Jurkat, Clone E6-1 (cell line): ENCODE results near the gene FGF5. TPM values are rescaled to one million over a fixed set of nuclear protein-coding genes. Genes with fewer than 3 reads are reported as not detected.
"Not testable (repeated sequence)": the region's sequence is repeated elsewhere in the genome, so short reads cannot be mapped to it uniquely, and the experiment has no call there.

ENCODE experiments used
- DNase-seq: peaks from one replicate; pipeline ENCODE4 v3.0.0-alpha.2; 2011; ENCODE audit warnings: low read depth, low spot score
- H3K4me3 ChIP-seq: 2 replicates; pipeline ENCODE4 v1.5.1; 2011; ENCODE audit warnings: mild to moderate bottlenecking, low read length, control low read depth, moderate library complexity
- polyA plus RNA-seq: library from polyadenylated mRNA; unstranded; fragments of >200 nt; gene quantifications from one replicate; pipeline ENCODE4 v1.2.1, GENCODE V29; 2012; ENCODE audit warnings: missing spikeins; ENCODE audit not compliant: insufficient read length, insufficient read depth

The FGF5 gene
- not detected for polyA plus RNA-seq

DNA sequence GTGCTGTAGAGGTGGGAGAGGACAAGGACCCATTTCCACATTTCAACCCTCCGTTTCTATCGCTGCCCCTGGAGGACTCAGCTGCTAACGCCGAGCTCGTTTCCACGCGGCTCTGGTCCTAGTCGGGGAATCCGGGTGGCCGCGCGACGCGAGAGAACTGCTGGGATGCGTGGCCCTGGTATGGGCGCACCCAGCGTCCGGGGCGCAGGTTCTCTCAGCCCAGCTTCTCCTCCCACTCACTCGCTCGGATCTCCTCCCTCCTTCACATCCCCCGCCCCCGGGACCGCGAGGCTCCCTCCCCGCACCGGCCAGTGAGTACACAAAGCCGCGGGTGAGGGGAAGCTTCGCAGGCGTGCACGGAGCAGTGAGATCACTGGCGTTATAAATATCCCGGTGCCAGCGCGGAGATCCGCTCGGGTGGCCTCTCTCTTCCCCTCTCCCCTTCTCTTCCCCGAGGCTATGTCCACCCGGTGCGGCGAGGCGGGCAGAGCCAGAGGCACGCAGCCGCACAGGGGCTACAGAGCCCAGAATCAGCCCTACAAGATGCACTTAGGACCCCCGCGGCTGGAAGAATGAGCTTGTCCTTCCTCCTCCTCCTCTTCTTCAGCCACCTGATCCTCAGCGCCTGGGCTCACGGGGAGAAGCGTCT is at the start of gene FGF5:
TSS of gene FGF5 (plus strand) at position 412 of the 649 bp plus-strand sequence. CDS start at position 573, 161 bp downstream.
- DNase-seq, result no peak
- no peak within 1 kb of the TSS; the same call in 1 of the 2 replicates for H3K4me3 ChIP-seq

DNA sequence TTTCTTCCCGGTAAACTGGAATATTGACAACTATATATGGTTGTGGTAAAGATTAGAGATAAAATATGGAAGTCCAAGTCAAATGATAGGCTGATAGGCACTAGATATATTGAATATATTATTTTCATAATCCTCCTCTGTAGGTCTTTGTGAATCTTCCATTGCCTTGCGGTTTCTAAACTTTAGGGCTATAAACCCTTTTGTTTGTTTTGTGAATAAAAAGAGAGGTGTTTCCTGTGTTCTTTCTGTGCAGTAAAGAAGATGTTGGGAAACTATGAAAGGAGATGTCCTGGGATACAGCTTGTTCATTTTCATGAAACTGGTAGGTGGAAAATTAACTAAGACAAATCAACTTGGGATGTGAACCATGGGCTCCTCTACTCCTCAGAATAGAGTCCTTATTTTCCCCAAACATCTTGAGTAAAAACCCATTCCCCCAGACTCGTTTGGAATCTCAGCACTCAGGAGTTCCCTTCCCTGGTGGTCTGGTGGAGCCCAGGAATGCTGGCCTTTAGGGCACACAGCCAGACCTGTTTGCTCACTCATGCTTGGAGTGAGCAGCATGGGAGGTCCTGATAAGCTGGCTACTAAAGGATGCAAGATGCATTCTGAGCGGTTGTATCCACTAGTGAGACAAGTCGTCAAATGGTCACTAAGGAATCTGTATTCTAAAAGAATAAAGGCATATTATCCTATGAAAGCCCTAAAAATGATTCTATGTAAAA is 47.0 kb upstream of the FGF5 start:
- no peak for DNase-seq
- H3K4me3 ChIP-seq, result no peak overlapping the region

DNA sequence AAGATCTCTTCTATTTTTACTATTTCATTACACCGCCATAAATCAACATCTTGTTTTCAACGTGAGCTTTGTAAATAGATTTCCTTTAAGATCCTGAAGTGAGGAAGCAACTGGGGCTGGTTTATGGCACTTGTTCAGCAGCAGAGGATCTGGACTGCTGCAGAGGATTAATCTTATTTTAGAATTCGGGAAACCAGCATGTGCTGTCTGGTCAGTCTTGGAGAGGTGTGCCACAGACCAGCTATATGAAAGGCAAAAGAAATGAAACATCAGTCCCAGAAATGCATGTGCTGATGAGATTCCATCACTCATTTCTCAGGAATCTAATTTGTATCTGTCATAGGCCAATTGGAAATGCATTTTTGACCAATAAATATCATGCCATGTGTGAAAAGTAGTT is 45.8 kb upstream of the FGF5 start:
- no peak overlapping the region for H3K4me3 ChIP-seq
- no peak for DNase-seq

DNA sequence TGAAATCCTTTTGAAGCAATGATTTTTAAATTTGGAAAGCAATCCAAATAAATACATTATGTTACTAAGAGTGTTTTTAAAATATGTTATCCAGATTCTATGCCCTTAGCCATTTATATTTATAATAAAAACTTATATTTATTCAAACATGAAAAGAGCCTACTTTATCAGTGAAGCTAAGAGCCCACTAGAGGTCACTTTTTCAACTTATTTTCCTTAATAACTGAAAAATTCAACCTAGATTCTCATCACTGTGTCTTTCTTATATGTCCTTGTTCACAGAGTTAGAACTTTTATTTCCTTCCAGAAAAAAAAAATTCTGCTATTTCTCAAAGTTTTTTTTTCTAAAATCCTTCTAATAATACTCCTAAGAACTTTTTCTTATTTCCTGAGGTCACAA is 45.3 kb upstream of the FGF5 start:
- no peak for DNase-seq
- H3K4me3 ChIP-seq, result no peak overlapping the region

GRCh38 chr4:80225595-80225994 is 40.9 kb upstream of the FGF5 start:
- H3K4me3 ChIP-seq, result no peak overlapping the region
- no peak for DNase-seq

DNA sequence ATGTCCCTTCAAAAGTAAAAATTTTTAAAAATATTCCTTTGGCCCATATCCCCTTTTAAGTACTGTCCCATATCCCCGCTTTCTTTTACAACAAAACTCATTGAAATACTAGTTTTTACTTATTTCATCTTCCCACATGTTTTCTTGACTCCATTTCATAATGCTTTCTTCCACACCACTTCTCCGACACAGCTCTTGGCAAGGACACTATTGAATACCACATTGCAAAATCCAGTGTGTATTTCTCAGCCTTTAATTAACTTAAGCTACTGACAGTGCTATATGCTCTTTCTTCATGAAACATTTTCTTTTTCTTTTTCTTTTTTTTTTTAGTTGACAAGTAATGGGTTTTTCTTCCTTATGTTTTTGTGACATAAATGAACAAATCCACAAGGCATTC is 40.4 kb upstream of the FGF5 start:
- DNase-seq, result no peak

GRCh38 chr4:80228460-80228859 is 38.0 kb upstream of the FGF5 start:
- H3K4me3 ChIP-seq, result no peak overlapping the region
- DNase-seq, result no peak

More for the DNA sequence above, 40.4 kb upstream of the FGF5 start:
- H3K4me3 ChIP-seq, result no peak overlapping the region

DNA sequence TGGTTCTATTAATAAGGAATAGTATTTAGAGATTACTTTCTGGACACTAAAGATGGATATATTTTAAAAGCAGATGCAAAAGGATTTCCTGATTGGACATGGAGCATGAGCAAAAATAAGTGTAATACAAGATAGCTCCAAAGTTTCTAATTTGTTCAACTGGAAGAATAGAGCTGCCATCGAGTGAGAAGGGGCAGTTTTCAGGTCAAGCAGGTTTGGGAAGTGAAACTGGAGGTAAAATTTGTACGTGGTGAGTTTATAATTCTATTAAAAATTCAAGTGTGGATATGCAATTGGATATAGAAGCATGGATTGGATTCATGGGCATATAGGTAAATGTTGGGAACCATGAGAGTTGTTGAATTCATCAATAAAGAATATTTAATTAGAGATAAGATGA is 37.3 kb upstream of the FGF5 start:
- H3K4me3 ChIP-seq, result no peak overlapping the region
- no peak for DNase-seq

- DNase-seq, result no peak
- no peak overlapping the region for H3K4me3 ChIP-seq
Observed at GRCh38 chr4:80229590-80229989, 36.9 kb upstream of the FGF5 start.

DNA sequence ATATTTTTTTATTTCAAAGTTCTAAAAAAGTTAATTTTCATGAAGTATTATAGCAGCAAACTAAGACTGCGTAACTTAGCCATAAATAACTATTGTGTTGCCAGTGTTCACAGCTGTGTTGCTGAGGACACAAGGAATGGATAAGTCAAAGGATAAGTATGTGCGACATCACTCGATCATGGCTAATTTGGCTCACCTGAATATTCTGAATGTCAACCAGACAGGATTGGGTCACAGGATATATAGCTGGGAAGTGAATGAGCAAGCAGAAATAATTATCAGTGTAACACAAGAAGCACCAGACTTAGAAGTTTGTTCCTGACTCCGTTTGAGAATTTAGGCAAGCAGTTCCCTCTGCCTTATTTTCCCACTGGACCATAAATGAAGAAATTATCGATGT is 35.3 kb upstream of the FGF5 start:
- H3K4me3 ChIP-seq, result no peak overlapping the region
- no peak for DNase-seq

DNA sequence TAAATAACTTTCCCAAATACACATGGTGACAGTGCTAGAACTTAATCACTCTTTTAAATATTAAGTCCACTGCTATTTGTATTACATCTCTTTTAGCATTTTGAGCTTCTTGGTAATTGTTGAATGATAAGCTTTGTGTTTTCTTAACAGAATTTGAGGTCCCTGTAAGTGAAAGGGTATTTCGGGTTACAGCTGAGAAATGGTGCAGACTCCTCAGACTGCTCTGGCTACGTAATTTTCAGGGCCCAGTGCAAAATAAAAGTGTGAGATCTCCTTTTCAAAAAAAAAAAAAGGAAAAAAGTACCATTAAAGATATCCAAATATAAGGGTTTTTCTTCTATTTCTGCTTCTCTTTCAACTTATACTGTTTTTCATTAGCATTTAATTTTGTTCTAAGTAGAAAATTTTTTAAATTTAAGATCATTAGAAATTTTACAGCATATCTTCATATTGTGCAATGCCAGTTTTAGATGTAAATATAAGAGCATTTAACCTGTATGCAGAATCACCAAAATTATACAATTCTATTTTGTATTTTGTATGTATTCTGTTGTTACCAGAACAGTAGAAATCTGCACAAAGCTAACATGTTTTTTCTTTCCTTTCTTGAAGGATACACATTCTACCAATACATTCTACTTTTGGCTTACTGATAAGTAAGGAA is 33.6 kb upstream of the FGF5 start:
- no peak for DNase-seq
- no peak overlapping the region for H3K4me3 ChIP-seq

- DNase-seq, result no peak
- no peak overlapping the region for H3K4me3 ChIP-seq
Observed at GRCh38 chr4:80233390-80233789, 33.1 kb upstream of the FGF5 start.

DNA sequence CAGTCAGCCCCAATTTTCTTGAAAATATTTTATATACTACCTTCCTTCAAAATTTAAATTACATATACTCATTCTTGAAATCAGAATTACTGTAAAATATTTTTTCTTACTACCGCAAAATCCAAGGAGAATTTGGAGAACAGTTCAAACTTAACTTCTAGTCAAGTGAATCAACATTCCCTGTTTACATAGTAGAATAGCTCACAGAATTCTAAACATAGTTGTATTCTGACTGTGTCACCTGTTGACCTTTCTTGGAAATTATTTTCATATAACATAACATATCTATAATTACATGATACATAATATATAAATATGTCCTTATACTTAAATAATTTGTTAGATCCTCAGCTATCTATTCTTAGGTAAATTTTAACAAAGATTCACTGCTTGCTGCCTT is 31.0 kb upstream of the FGF5 start:
- H3K4me3 ChIP-seq, result no peak overlapping the region
- DNase-seq, result no peak

DNA sequence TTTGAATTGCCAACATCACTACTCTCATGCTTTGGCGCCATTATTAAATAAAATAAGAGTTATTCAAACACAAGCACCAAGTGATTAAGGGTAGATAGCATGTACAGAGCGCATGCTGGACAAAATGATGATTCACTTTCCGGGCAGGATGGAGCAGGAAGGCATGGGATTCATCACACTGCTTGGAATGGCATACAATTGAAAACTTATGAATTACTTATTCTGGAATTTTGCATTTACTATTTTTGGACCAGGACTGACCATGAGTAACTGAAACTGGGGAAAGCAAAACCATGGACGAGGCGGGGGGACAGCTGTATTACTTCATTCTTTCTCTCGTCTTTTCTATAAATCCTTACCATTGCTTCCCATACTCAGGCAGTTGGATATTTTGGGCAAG is 28.5 kb upstream of the FGF5 start:
- no peak overlapping the region for H3K4me3 ChIP-seq
- DNase-seq, result no peak

GRCh38 chr4:80239480-80240150 is 26.8 kb upstream of the FGF5 start:
- DNase-seq, result no peak

DNA sequence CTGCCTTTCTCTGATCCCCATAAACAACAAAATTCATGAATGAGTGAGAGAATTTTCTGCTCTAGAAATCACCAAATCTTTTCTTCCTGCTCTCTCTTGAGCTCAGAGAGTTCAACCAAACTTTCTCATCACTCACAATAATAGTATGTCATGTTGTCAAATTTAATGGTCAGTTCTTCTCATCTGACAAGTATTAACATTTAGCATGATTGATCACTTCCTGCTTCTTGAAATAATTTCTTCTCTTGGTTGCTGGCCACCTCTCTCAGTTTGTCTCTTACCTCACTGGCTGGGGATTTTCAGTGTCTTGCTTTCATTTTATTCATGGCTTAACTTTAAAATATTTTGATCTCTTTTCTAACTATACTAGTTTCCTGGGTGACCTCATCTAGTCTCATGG is 25.5 kb upstream of the FGF5 start:
- no peak overlapping the region for H3K4me3 ChIP-seq
- DNase-seq, result no peak

More at GRCh38 chr4:80239480-80240150, 26.8 kb upstream of the FGF5 start:
- H3K4me3 ChIP-seq, result no peak overlapping the region

DNA sequence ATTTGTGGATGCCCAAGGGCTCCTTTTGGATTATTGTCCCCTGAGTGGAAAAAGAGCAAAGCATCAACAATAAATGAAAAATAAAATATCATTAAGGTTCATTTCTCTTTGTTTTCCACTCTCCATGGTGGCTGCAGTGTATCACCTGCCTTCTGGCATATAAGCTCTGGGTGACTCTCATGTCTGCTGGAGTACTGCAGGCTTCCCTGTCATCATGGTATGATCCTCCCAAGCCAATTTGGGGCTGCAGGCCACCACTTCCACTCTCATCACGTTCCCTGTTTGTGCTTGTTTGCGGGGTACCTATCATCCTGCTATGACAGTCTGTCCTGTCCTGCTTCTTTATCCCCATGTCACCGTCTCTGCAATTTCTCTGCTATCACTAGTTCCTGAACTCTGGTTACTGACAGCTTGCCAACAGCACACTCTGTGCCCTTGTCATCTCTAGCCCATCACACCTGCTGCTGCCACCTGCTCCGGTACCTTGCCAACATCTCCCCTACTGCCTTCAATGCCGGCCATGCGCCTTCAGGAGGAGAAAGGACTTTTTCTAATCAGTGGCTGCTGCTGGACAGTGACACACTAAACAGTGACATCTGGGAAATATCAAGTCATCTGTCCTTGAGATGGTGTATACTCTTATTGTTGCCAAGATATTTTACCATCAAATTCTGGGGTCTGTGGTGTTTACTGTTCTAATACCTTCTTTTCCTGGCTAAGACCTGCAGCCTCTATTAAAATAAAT is 23.0 kb upstream of the FGF5 start:
- H3K4me3 ChIP-seq, result no peak overlapping the region
- DNase-seq, result no peak

DNA sequence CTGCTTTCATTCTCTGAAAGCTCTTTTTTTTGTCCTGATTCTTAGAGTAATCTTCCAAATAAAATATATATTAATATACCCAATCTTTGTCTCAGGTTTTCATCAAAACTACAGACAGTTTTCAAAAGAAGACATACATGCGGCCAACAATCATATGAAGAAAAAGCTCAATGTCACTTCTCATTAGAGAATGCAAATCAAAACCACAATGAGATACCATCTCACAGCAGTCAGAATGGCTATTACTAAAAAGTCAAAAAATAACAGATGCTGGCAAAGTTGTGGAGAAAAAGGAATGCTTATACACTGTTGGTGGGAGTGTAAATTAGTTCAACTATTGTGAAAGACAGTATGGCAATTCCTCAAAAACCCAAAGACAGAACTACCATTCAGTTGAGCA is 19.0 kb upstream of the FGF5 start:
- not testable (repeated sequence) for H3K4me3 ChIP-seq, DNase-seq

DNA sequence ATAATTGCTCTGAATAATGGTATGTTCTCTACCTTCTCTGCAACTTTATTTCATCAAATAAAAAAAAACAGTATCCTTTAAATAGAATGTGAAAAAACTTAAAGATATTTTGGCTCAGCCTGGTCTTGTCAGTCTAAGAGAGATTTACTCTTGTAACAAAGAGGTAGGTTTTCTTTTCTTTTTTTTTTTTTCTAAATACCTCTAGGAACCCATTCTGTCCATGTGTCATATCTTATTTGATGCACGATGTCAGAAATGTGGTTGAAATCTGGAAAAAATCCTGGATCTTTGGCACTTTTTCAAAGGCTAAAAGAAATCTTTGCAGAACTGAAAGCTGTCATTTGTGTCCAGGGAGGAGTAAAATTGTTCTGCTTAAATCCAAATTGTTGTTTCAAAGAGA is 17.3 kb upstream of the FGF5 start:
- H3K4me3 ChIP-seq, result no peak overlapping the region
- DNase-seq, result no peak
